ENCODE results near the gene ADAM30. TPM values are rescaled to one million over a fixed set of nuclear protein-coding genes. Genes with fewer than 3 reads are reported as not detected.

ADAM30 gene
- total RNA-seq, 1 donor from 2014 or later: not detected

GRCh38 chr1:119893238-119893791, 3.0 kb downstream of the ADAM30 start:
- TF ChIP-seq, protein P1, sequence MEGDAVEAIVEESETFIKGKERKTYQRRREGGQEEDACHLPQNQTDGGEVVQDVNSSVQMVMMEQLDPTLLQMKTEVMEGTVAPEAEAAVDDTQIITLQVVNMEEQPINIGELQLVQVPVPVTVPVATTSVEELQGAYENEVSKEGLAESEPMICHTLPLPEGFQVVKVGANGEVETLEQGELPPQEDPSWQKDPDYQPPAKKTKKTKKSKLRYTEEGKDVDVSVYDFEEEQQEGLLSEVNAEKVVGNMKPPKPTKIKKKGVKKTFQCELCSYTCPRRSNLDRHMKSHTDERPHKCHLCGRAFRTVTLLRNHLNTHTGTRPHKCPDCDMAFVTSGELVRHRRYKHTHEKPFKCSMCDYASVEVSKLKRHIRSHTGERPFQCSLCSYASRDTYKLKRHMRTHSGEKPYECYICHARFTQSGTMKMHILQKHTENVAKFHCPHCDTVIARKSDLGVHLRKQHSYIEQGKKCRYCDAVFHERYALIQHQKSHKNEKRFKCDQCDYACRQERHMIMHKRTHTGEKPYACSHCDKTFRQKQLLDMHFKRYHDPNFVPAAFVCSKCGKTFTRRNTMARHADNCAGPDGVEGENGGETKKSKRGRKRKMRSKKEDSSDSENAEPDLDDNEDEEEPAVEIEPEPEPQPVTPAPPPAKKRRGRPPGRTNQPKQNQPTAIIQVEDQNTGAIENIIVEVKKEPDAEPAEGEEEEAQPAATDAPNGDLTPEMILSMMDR (IDR thresholded peaks at IDR 0.05): no peak
- Mint-ChIP-seq H3K27me3 (ENCODE audit: low read depth) (no peaks in the 10 kb centered on the region), H3K27ac (ENCODE audit: unreplicated experiment) (no peak overlapping the region), H3K4me3 (ENCODE audit: unreplicated experiment) (no peak overlapping the region), H3K9me3 (ENCODE audit: low read depth) (peaks cover 10% of the 10 kb centered on the region), H3K36me3 (ENCODE audit: low read depth) (peaks cover 8% of the 10 kb centered on the region), H3K4me1 (ENCODE audit: low read depth) (no peaks in the 10 kb centered on the region)
- no peak for DNase-seq (ENCODE audit: low spot score)

DNA sequence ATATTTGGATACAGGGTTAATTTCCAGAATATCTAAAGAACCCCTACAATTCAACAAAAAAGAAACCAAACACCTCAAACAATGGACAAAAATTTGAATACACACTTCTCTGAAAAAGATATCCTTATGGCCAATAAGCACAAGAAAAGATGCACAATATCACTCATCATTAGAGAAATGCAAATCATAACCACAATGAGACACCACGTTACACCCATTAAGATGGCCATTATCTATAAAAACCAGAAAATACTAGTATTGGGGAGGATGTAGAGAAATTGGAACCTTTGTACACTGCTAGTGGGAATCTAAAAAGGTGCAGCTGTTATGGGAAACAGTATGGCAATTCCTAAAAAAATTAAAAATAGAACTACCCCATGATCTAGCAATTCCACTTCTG, 4.9 kb downstream of the ADAM30 start:
- no peak for DNase-seq (ENCODE audit: low spot score)
- H3K36me3 Mint-ChIP-seq (ENCODE audit: low read depth): peaks cover 9% of the 10 kb centered on the region
- no peak overlapping the region for H3K27ac Mint-ChIP-seq (ENCODE audit: unreplicated experiment)
- peaks cover 13% of the 10 kb centered on the region for H3K9me3 Mint-ChIP-seq (ENCODE audit: low read depth)
- no peaks in the 10 kb centered on the region for H3K4me1 Mint-ChIP-seq (ENCODE audit: low read depth)
- no peaks in the 10 kb centered on the region for H3K27me3 Mint-ChIP-seq (ENCODE audit: low read depth)
- H3K4me3 Mint-ChIP-seq (ENCODE audit: unreplicated experiment): no peak overlapping the region
- TF ChIP-seq, protein P1 (IDR thresholded peaks at IDR 0.05): no peak

- H3K36me3 Mint-ChIP-seq (ENCODE audit: low read depth): peaks cover 9% of the 10 kb centered on the region
- peaks cover 4% of the 10 kb centered on the region for H3K4me1 Mint-ChIP-seq (ENCODE audit: low read depth)
- no peak overlapping the region for H3K27ac Mint-ChIP-seq (ENCODE audit: unreplicated experiment)
- H3K4me3 Mint-ChIP-seq (ENCODE audit: unreplicated experiment): no peak overlapping the region
- H3K9me3 Mint-ChIP-seq (ENCODE audit: low read depth): peaks cover 13% of the 10 kb centered on the region
- TF ChIP-seq, protein P1 (IDR thresholded peaks at IDR 0.05): no peak
- no peaks in the 10 kb centered on the region for H3K27me3 Mint-ChIP-seq (ENCODE audit: low read depth)
- no peak for DNase-seq (ENCODE audit: low spot score)
These were observed 7.8 kb downstream of the ADAM30 start for GRCh38 chr1:119888476-119888875.

DNA sequence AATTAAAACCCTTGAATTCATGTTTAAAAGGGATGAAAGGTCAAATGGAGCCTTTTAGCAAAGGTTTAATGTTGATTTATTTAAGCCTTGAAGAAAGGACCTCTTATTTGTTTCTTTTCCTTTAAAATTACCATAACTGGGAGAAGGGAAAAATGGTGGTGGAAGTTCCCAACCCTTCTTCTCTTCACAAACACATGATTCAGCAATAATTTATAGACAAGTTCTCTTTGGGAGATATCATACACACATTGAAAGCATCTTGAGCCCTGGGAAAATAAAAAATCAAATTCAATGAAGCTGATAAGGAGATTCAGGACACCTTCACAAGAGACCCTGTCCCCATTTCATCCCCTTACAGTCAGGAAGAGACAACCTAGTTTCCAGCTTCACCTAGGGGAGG, 8.9 kb downstream of the ADAM30 start:
- no peak overlapping the region for H3K4me3 Mint-ChIP-seq (ENCODE audit: unreplicated experiment)
- TF ChIP-seq, protein P1 (IDR thresholded peaks at IDR 0.05): no peak
- H3K27me3 Mint-ChIP-seq (ENCODE audit: low read depth): no peaks in the 10 kb centered on the region
- H3K9me3 Mint-ChIP-seq (ENCODE audit: low read depth): peaks cover 13% of the 10 kb centered on the region
- H3K36me3 Mint-ChIP-seq (ENCODE audit: low read depth): peaks cover 9% of the 10 kb centered on the region
- no peak overlapping the region for H3K27ac Mint-ChIP-seq (ENCODE audit: unreplicated experiment)
- H3K4me1 Mint-ChIP-seq (ENCODE audit: low read depth): peaks cover 4% of the 10 kb centered on the region
- no peak for DNase-seq (ENCODE audit: low spot score)

- DNase-seq (ENCODE audit: low spot score): no peak
- Mint-ChIP-seq H3K4me3 (ENCODE audit: unreplicated experiment) (no peak overlapping the region), H3K4me1 (ENCODE audit: low read depth) (peaks cover 4% of the 10 kb centered on the region), H3K27me3 (ENCODE audit: low read depth) (no peaks in the 10 kb centered on the region), H3K27ac (ENCODE audit: unreplicated experiment) (no peak overlapping the region), H3K9me3 (ENCODE audit: low read depth) (peaks cover 13% of the 10 kb centered on the region), H3K36me3 (ENCODE audit: low read depth) (peaks cover 9% of the 10 kb centered on the region)
- TF ChIP-seq, protein P1 (IDR thresholded peaks at IDR 0.05): peak; percentile 85
These were observed 10.2 kb downstream of the ADAM30 start for GRCh38 chr1:119885903-119886783.
